Adipocyte (in vitro differentiated cells): Measurements from ENCODE around the gene MYPOP.

Experiments used
- DNase-seq: peaks from one replicate; pipeline ENCODE4 v3.0.0-alpha.2; 2015; ENCODE audit warnings: low read depth
- H3K27me3 ChIP-seq: replicated peaks from 2 replicates; pipeline ENCODE4 v1.7.0; 2013; ENCODE audit warnings: mild to moderate bottlenecking, low read length, moderate library complexity; ENCODE audit not compliant: control insufficient read depth, insufficient read depth
- H3K36me3 ChIP-seq: 2 replicates; pipeline ENCODE4 v1.7.0; 2013; ENCODE audit warnings: low read length, mild to moderate bottlenecking, moderate library complexity; ENCODE audit not compliant: control insufficient read depth, insufficient read depth, severe bottlenecking
- H3K4me1 ChIP-seq: 2 replicates; pipeline ENCODE4 v1.7.0; 2013; ENCODE audit warnings: mild to moderate bottlenecking, low read length, moderate library complexity; ENCODE audit not compliant: control insufficient read depth, insufficient read depth
- H3K4me3 ChIP-seq: 2 replicates; pipeline ENCODE4 v1.7.0; 2013; ENCODE audit warnings: mild to moderate bottlenecking, low read length, moderate library complexity
- H3K9ac ChIP-seq: 2 replicates; pipeline ENCODE4 v1.7.0; 2013; ENCODE audit warnings: mild to moderate bottlenecking, low read length, moderate library complexity
- H3K9me3 ChIP-seq: 2 replicates; pipeline ENCODE4 v1.7.0; 2013; ENCODE audit warnings: mild to moderate bottlenecking, low read length, moderate library complexity; ENCODE audit not compliant: control insufficient read depth

The MYPOP gene

GRCh38 chr19:45866400-45867176, 35.8 kb downstream of the MYPOP start:
- Histone ChIP-seq H3K27me3 (peaks cover 28% of the 10 kb centered on the region), H3K36me3 (no peaks in the 10 kb centered on the region), H3K9ac (no peak overlapping the region), H3K9me3 (no peaks in the 10 kb centered on the region), H3K4me3 (no peak overlapping the region), H3K4me1 (peaks cover 5% of the 10 kb centered on the region)
- no peak for DNase-seq

GRCh38 chr19:45865269-45865948, 37.0 kb downstream of the MYPOP start:
- Histone ChIP-seq H3K9me3 (no peaks in the 10 kb centered on the region), H3K4me1 (peaks cover 9% of the 10 kb centered on the region), H3K36me3 (no peaks in the 10 kb centered on the region), H3K27me3 (peaks cover 28% of the 10 kb centered on the region), H3K9ac (no peak overlapping the region), H3K4me3 (no peak overlapping the region)
- DNase-seq, result no peak

GRCh38 chr19:45864629-45865082, 37.8 kb downstream of the MYPOP start:
- no peaks in the 10 kb centered on the region for H3K36me3 ChIP-seq
- peaks cover 28% of the 10 kb centered on the region for H3K27me3 ChIP-seq
- no peak overlapping the region for H3K9ac ChIP-seq
- H3K4me3 ChIP-seq, result no peak overlapping the region
- DNase-seq, result no peak
- peaks cover 9% of the 10 kb centered on the region for H3K4me1 ChIP-seq
- no peaks in the 10 kb centered on the region for H3K9me3 ChIP-seq

- Histone ChIP-seq H3K4me1 (peaks cover 9% of the 10 kb centered on the region), H3K9ac (peak within 1 kb of the TSS; percentile 66), H3K4me3 (peak within 1 kb of the TSS; percentile 84), H3K9me3 (no peaks in the 10 kb centered on the region), H3K36me3 (peaks cover 2% of the 10 kb centered on the region), H3K27me3 (peaks cover 28% of the 10 kb centered on the region)
- peak; percentile 65 for DNase-seq
These were observed 38.4 kb downstream of the MYPOP start, which contains the start of gene FOXA3 for GRCh38 chr19:45863840-45864628. FOXA3 (plus strand) TSS chr19:45864326; CDS start chr19:45864457, 131 bp downstream.

GRCh38 chr19:45863335-45863839, 39.0 kb downstream of the MYPOP start:
- peaks cover 9% of the 10 kb centered on the region for H3K4me1 ChIP-seq
- DNase-seq, result no peak
- peaks cover 7% of the 10 kb centered on the region for H3K36me3 ChIP-seq
- H3K27me3 ChIP-seq, result peaks cover 28% of the 10 kb centered on the region
- no peaks in the 10 kb centered on the region for H3K9me3 ChIP-seq
- H3K4me3 ChIP-seq, result peak overlapping the region; percentile 84
- peak overlapping the region; percentile 66 for H3K9ac ChIP-seq

- Histone ChIP-seq H3K9me3 (no peaks in the 10 kb centered on the region), H3K36me3 (peaks cover 7% of the 10 kb centered on the region), H3K4me3 (peak within 1 kb of the TSS; percentile 84), H3K27me3 (peaks cover 28% of the 10 kb centered on the region), H3K4me1 (peaks cover 9% of the 10 kb centered on the region), H3K9ac (peak within 1 kb of the TSS; percentile 95)
- peak; percentile 100 for DNase-seq
These were observed 39.7 kb downstream of the MYPOP start, which contains the start of gene SYMPK for GRCh38 chr19:45862564-45863334. SYMPK (minus strand) TSS chr19:45863147; CDS start chr19:45854495, 8,652 bp downstream.

GRCh38 chr19:45862271-45862563, 40.2 kb downstream of the MYPOP start:
- H3K9ac ChIP-seq, result peak overlapping the region; percentile 95
- peaks cover 28% of the 10 kb centered on the region for H3K27me3 ChIP-seq
- peak overlapping the region; percentile 84 for H3K4me3 ChIP-seq
- no peak for DNase-seq
- H3K4me1 ChIP-seq, result peaks cover 9% of the 10 kb centered on the region
- H3K36me3 ChIP-seq, result peaks cover 7% of the 10 kb centered on the region
- H3K9me3 ChIP-seq, result no peaks in the 10 kb centered on the region

GRCh38 chr19:45860359-45861259, 41.8 kb downstream of the MYPOP start:
- peaks cover 11% of the 10 kb centered on the region for H3K36me3 ChIP-seq
- no peak overlapping the region for H3K9ac ChIP-seq
- H3K9me3 ChIP-seq, result no peaks in the 10 kb centered on the region
- H3K4me1 ChIP-seq, result peaks cover 9% of the 10 kb centered on the region
- no peak for DNase-seq
- H3K27me3 ChIP-seq, result peaks cover 13% of the 10 kb centered on the region
- no peak overlapping the region for H3K4me3 ChIP-seq

GRCh38 chr19:45854167-45854778, 48.1 kb downstream of the MYPOP start:
- Histone ChIP-seq H3K9me3 (no peaks in the 10 kb centered on the region), H3K36me3 (peaks cover 62% of the 10 kb centered on the region), H3K9ac (no peak overlapping the region), H3K4me1 (no peaks in the 10 kb centered on the region), H3K27me3 (no peaks in the 10 kb centered on the region), H3K4me3 (no peak overlapping the region)
- no peak for DNase-seq
